Ovary (tissue), 9 donors: ENCODE data around the gene UNC5A. TPM values are rescaled to one million over a fixed set of nuclear protein-coding genes. Genes with fewer than 3 reads are reported as not detected.

Source experiments
- DNase-seq, 5 donors: peaks; one replicate each; pipeline ENCODE4 v3.0.0-alpha.2; 2019 to 2020
- H3K27ac ChIP-seq, 2 donors: fragments of 200-600 bp; one replicate each; pipeline versions ENCODE4 v1.5.1 to v1.8.0; 2019 to 2022
- H3K27me3 ChIP-seq: fragments of 200-600 bp; one replicate; pipeline ENCODE4 v1.8.0; 2022
- H3K36me3 ChIP-seq: fragments of 200-600 bp; sonication (generic); one replicate; pipeline ENCODE4 v1.5.1; 2019
- H3K4me1 ChIP-seq: one replicate; pipeline ENCODE4 v1.8.1; 2013; ENCODE audit warnings: mild to moderate bottlenecking, moderate library complexity; ENCODE audit not compliant: insufficient read depth
- H3K4me3 ChIP-seq: fragments of 200-600 bp; sonication (generic); one replicate; pipeline ENCODE4 v1.5.1; 2017
- H3K9me3 ChIP-seq, 2 donors: fragments of 200-600 bp in 1 of 2; sonication (generic) in 1 of 2; one replicate each; pipeline versions ENCODE4 v1.5.1 to v1.8.1; 2013 to 2019; ENCODE audit warnings: mild to moderate bottlenecking in 1 of 2, moderate library complexity in 1 of 2
- CTCF ChIP-seq, 3 donors: fragments of 450-650 bp in 2 of 3; fragments of 200-600 bp in 1 of 3; IDR thresholded peaks; one replicate each; pipeline versions ENCODE4 v1.5.1 to v1.8.0; 2016 to 2022; ENCODE audit warnings: antibody characterized with exemption in 3 of 3, mild to moderate bottlenecking in 1 of 3
- EP300 ChIP-seq: sonication (generic); formaldehyde crosslinking; IDR thresholded peaks from one replicate; pipeline ENCODE4 v1.6.1; 2017; ENCODE audit warnings: antibody characterized with exemption
- POLR2A ChIP-seq: fragments of 450-650 bp; IDR thresholded peaks from one replicate; pipeline ENCODE4 v1.6.1; 2017; ENCODE audit warnings: antibody characterized with exemption, mild to moderate bottlenecking, moderate library complexity
- WGBS, 3 donors: extraction: QIAGEN DNeasy Blood & Tissue Kit in 1 of 3; methylation state at CpG; one replicate each; pipeline versions ENCODE4 v1.1.5 to v1.1.7; 2013 to 2017; 5-methylcytosine and 5-hydroxymethylcytosine counted together
- intact Hi-C, 4 donors: fragments of 100-400 bp; cut with DNase I; formaldehyde crosslinking; loops; one replicate each; pipeline versions ENCODE4 v1.11.0 to v1.15.1; 2022 to 2023
- polyA plus RNA-seq, 2 donors: library from polyadenylated mRNA; stranded (reverse); fragments of 200-250 nt in 1 of 2; fragments of 350-450 nt in 1 of 2; fragmentation: Illumina TruSeq in 1 of 2; extraction: RNeasy Lipid Tissue Mini Kit (QIAGEN cat#74804) in 1 of 2; gene quantifications; one replicate each; pipeline ENCODE4 v1.2.3, GENCODE V29; 2013 to 2014
- total RNA-seq, 7 donors: library from RNA; depleted of rRNA in 2 of 7; stranded (reverse); fragments of >200 nt in 2 of 7; fragmentation: NEBNext Ultra II Directional in 3 of 7; extraction: Animal tissue kit (Norgen Biotek cat#: 25700) in 3 of 7; gene quantifications; one replicate each; pipeline versions ENCODE4 v1.1.0 to v1.2.4, GENCODE V29; 2016 to 2023
- donor health status: DM: no; HTN: no; CAD: no; lungs with moderate emphysema.
- donor health status: DM: no; HTN: no; CAD: no.
- donor health status: Bipolar disorder and iron deficiency.
- donor health status: DM: yes; HTN: yes; CAD: no.
- donor health status: DM: no; HTN: no; CAD: no.
- donor health status: DM: yes; HTN: yes; CAD: no.

The UNC5A gene
- total and polyA plus RNA-seq, 9 donors: 0.08 to 0.82 (median 0.26) TPM; not detected in 1

GRCh38 chr5:176785184-176786145 is 24.9 kb upstream of the UNC5A start:
- H3K9me3 ChIP-seq: no peaks in the 10 kb centered on the region
- H3K27me3 ChIP-seq: no peaks in the 10 kb centered on the region
- WGBS, 3 donors: 40 to 47% (median 45%) methylated on average over 26 to 27 of the region's 27 CpGs
- no peak overlapping the region for H3K4me3 ChIP-seq
- H3K36me3 ChIP-seq: no peaks in the 10 kb centered on the region
- intact Hi-C loops: no loop called here
- no peak for TF ChIP-seq POLR2A
- no peak for TF ChIP-seq CTCF (IDR thresholded peaks at IDR 0.05)
- TF ChIP-seq EP300: no peak
- DNase-seq: no peak
- no peak overlapping the region for H3K27ac ChIP-seq
- H3K4me1 ChIP-seq: no peaks in the 10 kb centered on the region

- TF ChIP-seq CTCF (IDR thresholded peaks at IDR 0.05) (no peak), EP300 (no peak), POLR2A (no peak)
- Histone ChIP-seq H3K36me3 (no peaks in the 10 kb centered on the region), H3K27me3 (no peaks in the 10 kb centered on the region), H3K4me3 (no peak overlapping the region), H3K9me3 (no peaks in the 10 kb centered on the region), H3K27ac (no peak overlapping the region), H3K4me1 (no peaks in the 10 kb centered on the region)
- DNase-seq: no peak
- 76 to 87% (median 84%) methylated on average over 3 of the region's 3 CpGs for WGBS, 3 donors
- intact Hi-C loops: no loop called here
Measured at GRCh38 chr5:176787676-176788075, 22.7 kb upstream of the UNC5A start.

GRCh38 chr5:176788091-176788490 is 22.3 kb upstream of the UNC5A start:
- no peaks in the 10 kb centered on the region for H3K36me3 ChIP-seq
- no peak overlapping the region for H3K4me3 ChIP-seq
- 53 to 64% (median 56%) methylated on average over 7 of the region's 7 CpGs for WGBS, 3 donors
- H3K9me3 ChIP-seq: no peaks in the 10 kb centered on the region
- TF ChIP-seq POLR2A (no peak), EP300 (no peak), CTCF (IDR thresholded peaks at IDR 0.05) (no peak)
- H3K27ac ChIP-seq: no peak overlapping the region
- H3K27me3 ChIP-seq: no peaks in the 10 kb centered on the region
- no peak for DNase-seq
- intact Hi-C loops: no loop called here
- H3K4me1 ChIP-seq: no peaks in the 10 kb centered on the region

- intact Hi-C loops: no loop called here
- DNase-seq: no peak
- H3K36me3 ChIP-seq: no peaks in the 10 kb centered on the region
- no peak for TF ChIP-seq POLR2A
- TF ChIP-seq EP300: no peak
- no peak for TF ChIP-seq CTCF (IDR thresholded peaks at IDR 0.05)
- H3K4me3 ChIP-seq: no peak overlapping the region
- 46 to 54% (median 50%) methylated on average over 20 of the region's 20 CpGs for WGBS, 3 donors
- no peaks in the 10 kb centered on the region for H3K27me3 ChIP-seq
- H3K4me1 ChIP-seq: no peaks in the 10 kb centered on the region
- no peaks in the 10 kb centered on the region for H3K9me3 ChIP-seq
- H3K27ac ChIP-seq: no peak overlapping the region
Measured at GRCh38 chr5:176788941-176789872, 21.2 kb upstream of the UNC5A start.
